IPS-NIHi11 (cell line): ENCODE data around the gene PRKCA.
"Not testable (repeated sequence)": the region's sequence is repeated elsewhere in the genome, so short reads cannot be mapped to it uniquely, and the experiment has no call there.

Source experiments
- DNase-seq: peaks from one replicate; pipeline ENCODE4 v3.0.0; 2012; ENCODE audit warnings: mixed read lengths, low spot score

PRKCA gene

DNA sequence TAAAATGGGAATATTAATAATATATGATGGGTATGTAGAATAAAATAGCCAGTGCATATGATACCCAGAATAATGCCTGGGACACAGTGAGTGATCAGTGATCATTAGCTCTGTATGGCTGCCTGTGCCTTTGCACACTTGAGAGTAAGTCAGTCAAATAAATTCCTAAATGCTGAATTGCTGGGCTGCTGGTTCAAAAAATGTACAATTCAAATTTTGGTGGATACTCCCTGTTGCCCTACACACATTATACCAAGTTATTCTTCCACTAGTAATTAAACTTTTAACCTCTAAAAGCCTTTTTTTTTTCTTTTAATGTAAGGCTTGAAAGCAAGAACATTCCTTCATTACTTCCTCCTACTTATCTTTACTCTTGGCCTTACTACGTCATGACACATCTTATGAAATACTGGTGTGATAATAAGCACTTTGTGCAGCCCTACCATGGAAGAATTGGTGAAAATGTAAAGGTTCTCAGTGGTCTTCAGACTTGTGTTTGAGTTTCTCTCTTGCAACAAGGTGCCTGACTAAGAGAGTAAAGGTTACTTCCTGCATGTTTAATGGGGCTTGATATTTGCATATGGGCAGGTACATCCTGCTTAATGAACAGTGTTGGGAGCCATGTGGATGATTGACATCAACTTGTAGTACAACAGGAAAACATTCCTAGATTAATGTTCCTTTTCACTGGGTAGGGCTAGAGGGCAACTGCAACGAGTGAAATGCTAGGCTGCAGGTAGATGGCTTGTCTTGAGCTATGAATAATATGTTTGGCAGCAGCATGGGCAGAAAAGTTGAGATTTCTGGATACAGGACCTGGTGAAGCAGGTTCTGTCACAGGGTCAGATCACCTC is 84.3 kb downstream of the PRKCA start:
- no peak for DNase-seq

DNA sequence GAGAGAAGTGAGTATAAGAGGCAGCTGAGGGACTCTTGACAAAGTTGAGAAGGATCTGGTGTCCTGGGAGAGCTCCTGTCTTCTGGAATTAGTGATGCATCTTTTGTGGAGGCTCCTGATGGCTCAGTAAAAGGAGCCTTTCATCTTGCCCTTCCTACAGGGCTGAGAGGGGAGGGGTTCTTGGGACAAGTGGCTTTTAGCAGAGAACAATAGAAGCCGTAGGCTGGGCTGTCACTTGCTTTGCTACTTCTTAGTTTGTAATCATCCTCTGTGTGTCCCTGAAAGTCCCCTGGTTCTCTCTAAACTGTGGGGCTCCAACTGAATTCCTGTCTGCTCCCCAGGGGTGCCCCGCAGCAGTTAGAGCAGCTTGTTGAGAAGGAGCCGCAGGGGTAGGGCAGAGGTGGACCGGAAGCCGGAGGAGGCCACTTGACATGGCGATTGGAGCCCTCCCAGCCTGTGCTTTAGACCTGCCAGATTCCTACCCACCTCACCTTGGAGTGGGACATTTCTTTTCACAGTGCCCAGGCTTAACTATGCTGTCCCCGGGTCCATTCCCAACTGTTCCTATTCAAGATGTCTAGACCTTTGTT is 85.1 kb downstream of the PRKCA start:
- no peak for DNase-seq

DNA sequence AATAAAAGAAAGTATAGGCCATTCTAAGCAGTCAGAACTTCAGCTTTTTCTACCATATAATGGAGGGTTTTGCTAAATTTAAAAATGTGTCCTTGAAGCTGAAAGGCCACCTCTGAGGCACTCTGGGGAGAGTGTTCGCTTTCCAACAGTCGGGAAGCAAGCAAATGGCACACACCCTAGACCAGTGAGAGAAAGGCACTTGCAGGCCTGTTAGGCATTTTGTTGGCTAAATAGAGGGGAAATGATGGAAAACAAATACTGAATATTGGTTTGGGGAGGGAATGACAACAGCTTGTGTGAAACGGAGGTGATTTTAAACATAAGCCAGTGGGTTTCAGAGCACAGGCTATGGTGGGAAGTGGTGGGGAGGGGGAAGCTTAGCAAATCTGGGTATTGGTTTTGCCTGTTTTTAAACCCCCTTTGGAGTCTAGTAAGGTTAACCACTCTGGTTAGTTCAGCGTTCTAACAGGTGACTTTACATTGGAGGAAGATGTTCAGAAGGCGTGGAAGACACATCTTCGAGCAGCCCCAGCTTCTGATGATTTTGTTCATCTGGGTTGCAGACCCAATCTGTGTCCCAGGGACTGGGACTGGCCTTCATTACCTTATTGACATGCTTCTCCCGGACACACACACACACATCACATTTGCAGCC is 90.5 kb downstream of the PRKCA start:
- DNase-seq, result no peak

DNA sequence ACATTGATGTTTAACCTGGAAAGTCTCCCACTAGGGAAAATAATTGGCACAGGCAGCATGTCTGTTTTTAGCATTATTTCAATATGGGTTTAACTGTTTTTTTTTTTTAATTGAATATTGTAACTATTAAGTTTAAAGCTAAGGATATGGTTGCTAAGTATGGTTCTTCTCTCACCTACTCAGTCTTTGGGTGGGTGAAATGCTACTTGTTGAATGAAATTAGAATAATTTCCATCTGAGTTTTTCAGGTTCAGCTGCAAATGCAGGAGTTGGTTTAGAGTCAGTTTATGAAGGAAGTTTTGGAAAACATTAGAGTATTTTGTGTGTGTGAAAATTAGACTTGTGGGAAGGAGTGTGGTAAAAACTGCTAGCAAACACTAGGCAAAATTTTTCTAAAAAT is 93.5 kb downstream of the PRKCA start:
- DNase-seq, result no peak

DNA sequence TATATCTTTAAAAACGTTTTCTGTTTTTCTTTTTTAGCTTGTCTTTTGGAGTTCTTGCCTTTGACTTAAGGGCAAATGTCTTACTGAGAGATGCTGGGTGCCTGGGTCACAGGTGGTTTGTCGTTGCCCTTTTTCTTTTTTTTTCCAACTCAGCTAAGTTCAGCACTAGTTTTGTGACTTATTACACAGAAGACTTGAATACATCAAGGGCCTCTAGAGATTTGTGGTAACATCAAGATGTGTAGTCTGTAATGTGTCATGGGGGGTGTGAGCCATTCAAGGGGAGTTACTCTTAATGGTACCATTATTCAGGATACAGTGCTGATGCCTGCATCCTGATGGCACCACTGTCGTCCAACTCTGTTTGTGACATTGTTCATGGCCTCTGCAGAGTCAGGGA is 95.1 kb downstream of the PRKCA start:
- DNase-seq, result no peak

DNA sequence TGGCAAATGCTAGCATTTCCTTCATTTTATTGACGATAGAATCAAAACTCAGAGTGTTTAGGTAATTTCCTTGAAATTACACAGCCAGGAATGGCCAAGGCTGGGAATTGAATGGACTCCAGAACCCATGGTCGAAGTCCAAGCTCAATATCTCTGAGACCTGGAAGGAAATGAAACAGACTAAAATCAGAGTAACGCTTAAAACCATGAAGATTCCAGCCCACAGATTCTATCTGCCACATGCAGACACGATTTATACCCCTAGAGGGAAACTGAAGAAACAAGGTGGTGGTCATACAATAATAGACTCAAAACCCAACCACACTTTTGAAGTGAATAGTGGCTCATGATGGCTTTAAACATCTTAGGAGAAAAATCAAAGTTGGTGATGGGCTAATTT is 95.6 kb downstream of the PRKCA start:
- DNase-seq, result no peak

DNA sequence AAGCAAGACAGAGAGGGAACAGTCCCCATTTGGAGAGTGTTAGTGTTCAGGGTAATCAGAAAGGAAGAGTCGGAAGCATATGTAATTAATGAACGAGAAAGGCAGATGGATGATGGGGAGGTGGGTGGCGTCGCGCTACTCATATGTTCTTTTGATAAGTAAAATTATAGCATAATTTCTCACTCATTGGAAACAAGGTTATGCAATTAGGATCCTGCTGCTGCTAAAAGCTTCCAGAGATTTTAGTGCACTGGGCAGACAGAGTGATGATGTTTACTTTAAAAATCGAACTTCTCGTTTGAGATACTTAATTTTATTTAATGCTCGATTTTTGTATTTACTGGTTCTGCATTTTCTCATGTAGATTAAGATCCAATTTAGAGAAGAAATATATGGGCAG is 96.2 kb downstream of the PRKCA start:
- DNase-seq, result no peak

DNA sequence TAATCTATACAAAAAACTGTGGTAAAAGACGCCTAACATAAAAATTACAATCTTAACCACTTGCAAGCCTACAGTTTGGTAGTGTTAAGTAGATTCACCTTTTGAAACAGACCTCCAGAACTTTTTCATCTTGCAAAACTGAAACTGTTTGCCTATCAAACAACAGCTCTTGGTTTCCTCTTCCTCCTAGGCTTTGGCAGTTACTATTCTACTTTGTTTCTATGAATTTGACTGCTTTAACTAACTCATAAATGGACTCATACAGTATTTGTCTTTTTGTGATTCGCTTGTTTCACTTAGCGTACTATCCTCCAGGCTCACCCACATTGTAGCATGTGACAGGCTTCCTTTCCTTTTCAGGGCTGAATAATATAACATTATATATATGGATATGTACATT is 97.0 kb downstream of the PRKCA start:
- DNase-seq, result no peak

DNA sequence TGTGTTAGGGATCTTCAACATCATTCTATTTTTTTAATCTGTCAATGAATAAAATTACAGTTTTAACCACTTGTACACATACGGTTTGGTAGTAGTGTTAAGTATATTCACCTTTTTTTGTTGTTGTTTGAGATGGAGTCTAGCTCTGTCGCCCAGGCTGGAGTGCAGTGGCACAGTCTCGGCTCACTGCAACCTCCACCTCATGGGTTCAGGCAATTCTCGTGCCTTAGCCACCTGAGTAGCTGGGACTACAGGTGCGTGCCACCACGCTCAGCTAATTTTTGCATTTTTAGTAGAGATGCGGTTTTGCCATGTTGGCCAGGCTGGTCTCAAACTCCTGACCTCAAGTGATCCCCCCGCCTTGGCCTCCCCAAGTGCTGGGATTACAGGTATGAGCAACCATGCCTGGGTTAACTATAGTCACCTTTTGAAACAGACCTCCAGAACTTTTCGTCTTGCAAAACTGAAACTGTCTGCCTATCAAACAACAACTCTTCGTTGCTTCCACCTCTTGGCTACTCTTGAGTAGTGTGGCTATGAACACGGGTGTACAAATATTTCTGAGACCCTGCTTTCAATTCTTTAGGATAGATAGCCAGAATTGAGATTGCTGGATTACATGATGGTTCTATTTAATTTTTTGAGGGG is 97.8 kb downstream of the PRKCA start:
- not testable (repeated sequence) for DNase-seq

DNA sequence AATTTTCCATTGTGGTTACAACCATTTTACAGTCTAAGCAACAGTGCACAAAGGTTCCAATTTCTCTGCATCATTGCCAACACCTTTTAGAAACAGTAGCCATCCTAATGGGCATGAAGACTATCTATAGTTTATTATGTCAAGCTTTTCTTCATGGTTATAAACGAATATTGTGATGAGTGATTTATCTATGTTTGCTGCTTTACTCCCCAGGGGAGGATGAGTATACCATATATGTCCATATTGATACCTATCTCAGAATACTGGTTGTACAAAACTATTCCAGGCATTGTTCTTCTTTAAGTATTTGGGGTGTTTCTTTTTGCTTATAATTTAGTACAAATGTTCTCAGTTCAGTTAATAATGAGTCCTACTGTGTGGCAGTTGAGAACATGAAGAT is 98.3 kb downstream of the PRKCA start:
- no peak for DNase-seq

DNA sequence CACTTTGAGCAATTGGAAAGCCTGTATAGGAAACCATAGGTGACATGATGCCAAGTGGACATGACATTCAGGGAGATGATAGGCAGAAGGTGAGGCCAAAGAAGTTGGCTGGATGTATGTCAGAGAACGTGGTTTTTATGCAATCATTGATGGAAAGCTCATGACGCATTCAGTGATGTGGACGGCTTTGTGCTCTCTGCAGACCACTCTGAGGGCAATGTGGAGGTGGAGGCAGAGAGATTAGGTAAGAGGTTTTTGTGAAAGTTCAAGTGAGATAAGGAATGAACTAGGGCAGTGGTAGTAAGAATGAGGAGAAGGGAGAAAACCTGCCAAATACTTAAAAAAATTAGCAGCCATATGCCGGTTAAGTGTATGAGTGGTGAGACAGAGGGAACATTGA is 99.0 kb downstream of the PRKCA start:
- no peak for DNase-seq

DNA sequence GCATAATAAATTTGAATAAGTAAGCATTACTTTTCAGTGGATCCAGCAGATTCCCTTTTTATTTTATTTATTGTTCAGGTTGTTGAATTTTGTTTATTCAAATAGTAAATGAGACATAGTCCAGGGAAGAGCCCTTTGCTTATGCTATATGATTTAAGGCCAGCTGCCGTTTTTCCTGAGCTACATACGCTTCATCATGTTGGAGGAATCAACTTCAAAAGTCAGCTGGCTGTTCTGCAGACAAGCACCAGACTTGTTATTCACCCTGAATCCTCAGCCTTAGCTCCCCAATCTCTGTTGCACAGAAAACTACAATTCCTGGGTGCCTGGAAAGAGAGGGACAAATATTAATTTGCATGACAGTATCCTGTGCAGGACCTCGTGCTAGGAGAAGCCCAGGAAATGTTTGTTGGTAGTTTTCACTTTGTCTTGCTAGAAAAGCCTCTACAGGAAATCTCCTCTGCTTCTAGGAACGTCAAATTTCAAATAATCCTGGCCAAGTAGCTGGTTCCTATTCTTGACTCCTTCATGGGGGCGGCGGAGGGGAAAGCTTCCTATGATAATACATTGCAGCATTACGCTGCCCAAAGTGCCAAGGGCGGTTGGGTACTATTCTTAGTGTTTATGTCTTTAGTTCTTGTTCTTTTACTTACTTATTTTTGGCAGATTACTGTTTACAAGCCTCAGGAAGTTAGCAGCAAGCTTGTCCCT is 101.6 kb downstream of the PRKCA start:
- DNase-seq, result no peak

DNA sequence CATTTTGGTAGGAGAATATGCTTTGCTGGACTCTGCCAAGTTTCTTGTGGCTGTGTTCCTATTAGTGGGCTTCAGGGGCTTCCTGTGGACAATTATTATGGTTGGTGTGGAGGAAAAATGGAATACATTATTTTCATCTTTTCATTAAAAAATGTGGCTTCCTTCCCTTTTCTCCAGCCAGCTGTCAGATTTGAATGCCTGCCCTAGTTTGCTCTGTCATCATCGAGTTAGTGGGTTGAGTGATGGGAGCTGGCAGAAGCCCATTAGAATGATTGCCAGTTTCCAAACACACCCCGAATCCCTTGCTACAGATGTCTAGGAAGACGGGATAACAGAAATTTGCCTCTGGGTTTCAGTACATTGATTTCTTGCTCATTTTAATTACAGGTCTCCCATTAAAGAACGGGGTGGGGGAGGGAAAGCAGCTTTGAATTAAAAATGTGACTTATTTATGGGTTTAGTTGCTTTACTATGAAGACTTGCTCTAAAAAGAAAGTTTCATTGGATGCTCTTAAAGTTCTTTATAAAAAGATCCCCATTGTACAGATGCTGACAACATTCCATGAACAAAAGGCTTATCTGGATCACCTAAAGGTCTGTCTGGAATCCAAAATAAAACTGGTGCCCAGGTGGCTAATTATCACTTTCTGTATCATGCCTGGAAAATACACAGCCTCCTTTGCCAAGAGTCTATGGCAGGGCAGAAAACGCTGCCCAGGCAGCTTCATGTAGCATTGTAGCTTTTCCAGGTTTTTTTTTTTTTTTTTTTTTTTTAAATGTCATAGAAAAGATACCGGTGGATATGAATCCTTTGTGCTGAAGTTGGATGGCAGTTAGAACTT is 103.6 kb downstream of the PRKCA start:
- DNase-seq, result no peak

DNA sequence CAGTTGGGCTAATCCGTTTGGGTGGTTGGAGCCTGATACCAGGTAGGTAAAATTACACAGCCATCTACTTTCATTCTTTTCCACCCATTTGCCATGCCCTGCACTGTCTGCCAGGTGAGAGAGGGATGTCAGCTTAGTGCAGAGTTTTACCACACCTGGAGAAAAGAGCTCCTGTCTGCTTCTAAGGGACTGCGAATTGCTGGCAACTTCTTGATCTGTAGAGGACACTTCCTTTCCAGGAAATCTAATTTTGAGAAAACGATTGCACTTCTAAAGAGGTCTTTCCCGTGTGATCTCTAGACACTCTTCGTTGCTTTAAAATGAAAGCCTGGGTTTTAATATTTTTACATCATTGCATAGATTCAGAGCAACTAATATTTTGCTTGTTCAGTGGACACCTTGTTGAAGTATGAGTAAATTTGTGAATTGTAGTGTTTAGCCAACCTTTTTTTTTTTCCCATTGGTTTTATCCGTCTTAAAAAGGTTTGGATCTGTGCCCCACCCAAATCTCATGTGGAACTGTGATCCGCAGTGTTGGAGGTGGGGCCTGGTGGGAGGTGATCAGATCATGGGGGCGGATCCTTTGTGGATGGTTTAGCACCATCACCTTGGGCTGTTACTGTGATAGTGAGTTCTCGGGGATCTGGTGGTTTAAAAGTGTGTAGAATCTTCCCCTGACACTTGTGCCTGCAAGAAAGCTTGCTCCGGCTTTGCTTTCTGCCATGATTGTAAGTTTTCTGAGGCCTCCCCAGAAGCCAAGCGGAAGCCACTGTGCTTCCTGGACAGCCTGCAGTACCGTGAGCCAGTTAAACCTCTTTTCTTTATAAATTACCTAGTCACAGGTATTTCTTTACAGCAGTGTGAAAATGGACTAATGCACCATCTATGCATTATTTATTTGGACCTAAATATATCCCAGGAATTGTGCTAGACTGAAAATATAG is 104.6 kb downstream of the PRKCA start:
- DNase-seq, result no peak

DNA sequence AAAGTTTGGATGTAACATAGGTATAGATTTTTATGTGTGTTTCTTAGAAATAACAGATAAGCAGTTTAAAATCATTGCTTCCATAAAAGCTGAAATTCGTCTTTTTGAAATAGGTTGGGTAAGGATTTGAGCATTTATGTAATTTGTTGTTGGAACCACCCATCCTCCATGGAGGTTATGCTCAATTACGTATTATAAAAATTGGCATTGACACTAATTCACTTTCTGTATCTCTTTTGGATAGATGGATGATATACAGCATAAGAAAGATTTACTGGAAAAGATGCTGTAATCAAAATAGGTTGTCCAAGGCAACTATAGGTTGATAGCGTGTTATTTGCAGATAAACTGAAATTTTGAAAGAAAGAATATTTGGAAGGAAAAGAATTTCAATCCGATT is 105.5 kb downstream of the PRKCA start:
- DNase-seq, result no peak

DNA sequence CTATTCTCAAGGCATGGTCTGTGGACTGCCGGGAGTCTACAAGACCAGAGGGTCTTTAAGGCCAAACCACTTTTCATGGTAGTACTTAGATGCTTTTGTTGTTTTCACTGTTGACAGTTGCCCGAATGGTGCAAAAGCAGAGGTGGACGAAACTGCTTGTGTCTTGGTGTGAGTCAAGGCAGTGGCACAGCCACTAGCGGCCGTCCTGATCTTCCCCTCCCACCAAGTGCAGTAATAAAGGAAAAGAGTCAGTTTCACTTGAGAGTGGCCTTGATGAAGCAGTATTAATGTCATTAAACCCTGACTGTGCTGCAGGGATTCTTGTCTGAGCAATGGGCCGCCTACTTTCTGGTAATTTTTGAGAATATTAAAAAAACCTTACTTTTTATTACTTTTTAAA is 109.1 kb downstream of the PRKCA start:
- DNase-seq, result no peak

DNA sequence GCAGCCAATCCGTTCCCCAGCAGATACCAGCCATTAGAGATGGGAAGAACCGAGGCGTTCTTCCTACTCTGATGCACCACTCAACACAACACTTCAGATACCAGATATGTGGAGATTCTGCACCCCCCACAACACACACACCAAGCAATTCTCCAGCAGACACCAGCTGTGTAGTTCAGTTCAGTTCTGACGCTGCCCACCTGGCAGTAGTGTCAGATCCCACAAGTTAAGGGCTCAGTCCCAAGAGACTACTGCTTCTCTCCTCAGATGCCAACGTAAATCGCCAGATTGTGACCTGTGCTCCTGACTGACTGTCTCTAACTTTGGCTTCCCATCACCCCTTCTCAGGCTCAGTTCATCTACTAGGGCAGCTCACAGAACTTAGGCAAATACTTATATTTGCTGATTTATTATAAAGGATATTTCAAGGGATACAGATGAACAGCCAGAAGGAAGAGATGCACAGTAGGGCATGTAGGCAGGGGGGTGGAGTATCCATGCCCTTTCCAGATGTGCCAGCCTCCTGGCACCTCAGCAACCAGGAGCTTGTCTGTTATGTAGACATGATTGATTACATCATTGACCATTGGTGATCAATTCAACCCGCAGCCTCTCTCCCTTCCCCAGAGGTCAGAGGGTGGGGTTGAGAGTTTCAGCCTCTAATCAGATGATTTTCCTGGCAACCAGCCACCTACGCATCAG is 110.6 kb downstream of the PRKCA start:
- DNase-seq, result no peak

DNA sequence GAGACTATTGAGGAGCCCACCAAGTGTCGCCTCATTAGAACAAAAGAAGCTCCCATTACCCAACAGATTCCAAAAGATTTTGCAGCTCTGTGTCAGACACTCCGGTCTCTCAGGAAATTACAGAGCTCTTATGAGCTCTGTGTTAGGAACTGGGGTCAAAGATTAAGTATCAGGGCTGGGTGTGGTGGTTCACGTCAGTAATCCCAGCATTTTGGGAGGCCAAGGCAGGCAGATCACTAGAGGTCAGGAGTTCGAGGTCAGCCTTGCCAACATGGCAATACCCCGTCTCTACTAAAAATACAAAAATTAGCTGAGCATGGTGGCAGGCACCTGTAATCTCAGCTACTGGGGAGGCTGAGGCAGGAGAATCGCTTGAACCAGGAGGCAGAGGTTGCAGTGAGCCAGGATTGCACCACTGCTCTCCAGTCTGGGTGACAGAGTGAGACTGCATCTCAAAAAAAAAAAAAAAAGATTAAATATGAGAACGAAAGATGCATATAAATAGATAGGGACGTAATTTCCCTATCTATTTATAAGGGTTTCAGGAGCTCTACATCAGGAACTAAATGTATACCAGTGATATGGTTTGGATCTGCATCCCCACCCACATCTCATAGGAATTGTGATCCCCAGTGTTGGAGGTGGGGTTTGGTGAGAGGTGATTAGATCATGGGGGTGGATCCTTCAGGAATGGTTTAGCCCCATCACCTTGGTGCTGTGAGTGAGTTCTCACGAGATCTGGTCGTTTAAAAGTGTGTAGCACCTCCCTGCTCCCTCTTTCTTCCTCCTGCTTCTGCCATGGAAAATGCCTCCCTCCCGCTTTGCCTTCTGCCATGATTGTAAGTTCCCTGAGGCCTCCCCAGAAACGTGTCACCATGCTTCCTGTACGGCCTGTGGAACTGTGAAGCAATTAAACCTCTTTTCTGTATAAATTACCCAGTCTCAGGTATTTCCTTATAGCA is 111.4 kb downstream of the PRKCA start:
- DNase-seq, result no peak
